HepG2 (cell line): Measurements from ENCODE around the gene CABLES2. TPM values are rescaled to one million over a fixed set of nuclear protein-coding genes. Genes with fewer than 3 reads are reported as not detected.

Experiments
- AGO1 ChIP-seq: fragments of 200-400 bp; formaldehyde crosslinking; IDR thresholded peaks from 2 replicates; pipeline ENCODE4 v1.6.1; 2017; ENCODE audit warnings: mild to moderate bottlenecking, low read depth, low read length, moderate library complexity; ENCODE audit not compliant: poor library complexity, severe bottlenecking
- CC2D1A ChIP-seq: sonication (generic); formaldehyde crosslinking; IDR thresholded peaks from 2 replicates; pipeline ENCODE4 v1.8.1; 2023; ENCODE audit warnings: mild to moderate bottlenecking, missing genetic modification reagents
- CHD4 ChIP-seq: fragments of 200-600 bp; sonication (generic); IDR thresholded peaks from 2 replicates; pipeline ENCODE4 v1.7.0; 2017; ENCODE audit warnings: mild to moderate bottlenecking, low read length, borderline replicate concordance
- ETV6 ChIP-seq: sonication (generic); formaldehyde crosslinking; conservative IDR thresholded peaks from 2 replicates; pipeline ENCODE4 v1.4.0; 2020; ENCODE audit warnings: missing genetic modification reagents
- FOXJ3 ChIP-seq: sonication (generic); formaldehyde crosslinking; IDR thresholded peaks from 2 replicates; pipeline ENCODE4 v1.4.0; 2020; ENCODE audit warnings: missing genetic modification reagents, mild to moderate bottlenecking, borderline replicate concordance
- JUN ChIP-seq: sonication (generic); formaldehyde crosslinking; IDR thresholded peaks from 2 replicates; pipeline ENCODE4 v1.4.0; 2020; ENCODE audit warnings: mild to moderate bottlenecking, missing genetic modification reagents
- KDM2A ChIP-seq: sonication (generic); formaldehyde crosslinking; IDR thresholded peaks from 2 replicates; pipeline ENCODE4 v1.4.0; 2020; ENCODE audit warnings: low read depth, missing genetic modification reagents, borderline replicate concordance
- MIER2 ChIP-seq: IDR thresholded peaks from 2 replicates; pipeline ENCODE4 v1.6.1; 2016; ENCODE audit warnings: missing biosample characterization, missing genetic modification reagents
- PRPF4 ChIP-seq: fragments of 200-400 bp; formaldehyde crosslinking; IDR thresholded peaks from 2 replicates; pipeline ENCODE4 v1.6.1; 2016; ENCODE audit warnings: low read length, low read depth; ENCODE audit not compliant: poor library complexity, severe bottlenecking
- RARG ChIP-seq: sonication (generic); formaldehyde crosslinking; IDR thresholded peaks from 2 replicates; pipeline ENCODE4 v1.4.0; 2020; ENCODE audit warnings: low read depth, mild to moderate bottlenecking, missing genetic modification reagents
- ZBTB10 ChIP-seq: sonication (generic); formaldehyde crosslinking; IDR thresholded peaks from 2 replicates; pipeline ENCODE4 v1.4.0; 2020; ENCODE audit warnings: missing genetic modification reagents, borderline replicate concordance
- ZBTB34 ChIP-seq: sonication (generic); formaldehyde crosslinking; IDR thresholded peaks from 2 replicates; pipeline ENCODE4 v1.8.0; 2022; ENCODE audit warnings: mild to moderate bottlenecking, missing genetic modification reagents
- ZFYVE20 ChIP-seq: sonication (generic); formaldehyde crosslinking; IDR thresholded peaks from 2 replicates; pipeline ENCODE4 v1.8.0; 2023; ENCODE audit warnings: low read depth, mild to moderate bottlenecking, moderate library complexity, missing genetic modification reagents, borderline replicate concordance
- ZMYM3 ChIP-seq: sonication (generic); formaldehyde crosslinking; IDR thresholded peaks from 2 replicates; pipeline ENCODE4 v1.5.1; 2020; ENCODE audit warnings: mild to moderate bottlenecking, missing genetic modification reagents
- ZNF335 ChIP-seq: sonication (generic); formaldehyde crosslinking; IDR thresholded peaks from 2 replicates; pipeline ENCODE4 v1.4.0; 2020; ENCODE audit warnings: missing genetic modification reagents
- polyA plus RNA-seq, 8 experiments: library from polyadenylated mRNA; depleted of rRNA in 3 of 8; stranded (reverse) in 7 of 8; unstranded in 1 of 8; fragments of >200 nt; fragmentation: Illumina TruSeq in 4 of 8; extraction: Trizol in 4 of 8; gene quantifications; 2 replicates each; pipeline versions ENCODE4 v1.2.1 to v1.2.3, GENCODE V29; 2011 to 2016; ENCODE audit warnings: low read depth in 4 of 8, missing spikeins in 1 of 8, mixed read lengths in 1 of 8; ENCODE audit not compliant: insufficient read depth in 1 of 8
- total RNA-seq, 5 experiments: library from RNA; depleted of rRNA; stranded (reverse); fragments of >200 nt; fragmentation: Illumina TruSeq; extraction: Trizol; gene quantifications; 2 replicates each; pipeline ENCODE4 v1.2.3, GENCODE V29; 2016; ENCODE audit warnings: low read depth in 1 of 5
- TF ChIP-seq, protein P1 (sequence below): sonication (generic); formaldehyde crosslinking; IDR thresholded peaks from 2 replicates; pipeline ENCODE4 v1.9.0; 2022; ENCODE audit warnings: missing genetic modification reagents, mild to moderate bottlenecking, borderline replicate concordance
- TF ChIP-seq, protein P2 (sequence below): sonication (generic); formaldehyde crosslinking; IDR thresholded peaks from 2 replicates; pipeline ENCODE4 v1.5.0; 2020; ENCODE audit warnings: missing genetic modification reagents, mild to moderate bottlenecking, borderline replicate concordance
- TF ChIP-seq, protein P3 (sequence below): IDR thresholded peaks from 2 replicates; pipeline ENCODE4 v1.6.1; 2012; ENCODE audit warnings: low read length, improper control_type of control experiment

The CABLES2 gene
- total and polyA plus RNA-seq, 2 of the 13 experiments (the other 11 are each of a cell fraction or from before 2014, with no cell fraction given), result 5.2 to 9.7 TPM

DNA sequence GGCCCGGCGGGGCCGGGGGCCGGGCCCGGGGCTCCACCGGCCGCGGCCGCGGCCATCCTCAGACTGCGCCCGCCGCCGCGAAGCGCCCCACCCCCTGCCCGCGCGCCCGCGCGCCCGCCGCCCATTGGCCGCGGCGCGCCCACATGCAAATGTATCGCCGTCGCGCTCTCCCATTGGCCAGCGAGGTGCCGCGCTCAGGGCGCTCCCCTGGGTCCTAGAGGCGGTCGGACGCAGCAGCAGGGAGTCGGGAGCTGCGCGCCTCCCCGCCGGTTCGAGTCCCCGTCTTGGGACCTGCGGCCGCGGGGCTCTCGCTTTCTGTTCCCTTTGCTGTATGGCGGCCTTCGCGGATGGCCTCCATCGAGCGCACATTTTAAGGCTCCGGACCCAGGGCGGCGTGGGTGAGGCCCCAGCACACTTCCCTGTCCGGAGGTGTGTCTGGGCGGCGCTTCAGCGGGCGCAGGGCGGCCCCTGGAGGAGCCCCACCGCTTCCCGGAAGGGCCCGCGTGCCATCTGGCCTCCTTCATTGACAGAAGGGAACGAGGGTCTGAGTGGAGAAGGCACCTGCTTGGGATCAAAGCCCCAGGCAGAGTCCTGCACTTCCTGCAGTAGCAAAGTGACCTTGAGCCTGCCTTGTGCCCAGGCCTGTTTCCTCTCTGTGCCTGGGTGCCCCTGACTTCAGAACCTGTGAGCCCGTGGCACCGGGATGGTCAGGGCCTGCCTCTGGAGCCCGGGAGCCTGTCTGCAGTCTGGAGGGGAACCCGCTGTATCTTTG is at the start of gene CABLES2 (continued):
- TF ChIP-seq, protein P1, sequence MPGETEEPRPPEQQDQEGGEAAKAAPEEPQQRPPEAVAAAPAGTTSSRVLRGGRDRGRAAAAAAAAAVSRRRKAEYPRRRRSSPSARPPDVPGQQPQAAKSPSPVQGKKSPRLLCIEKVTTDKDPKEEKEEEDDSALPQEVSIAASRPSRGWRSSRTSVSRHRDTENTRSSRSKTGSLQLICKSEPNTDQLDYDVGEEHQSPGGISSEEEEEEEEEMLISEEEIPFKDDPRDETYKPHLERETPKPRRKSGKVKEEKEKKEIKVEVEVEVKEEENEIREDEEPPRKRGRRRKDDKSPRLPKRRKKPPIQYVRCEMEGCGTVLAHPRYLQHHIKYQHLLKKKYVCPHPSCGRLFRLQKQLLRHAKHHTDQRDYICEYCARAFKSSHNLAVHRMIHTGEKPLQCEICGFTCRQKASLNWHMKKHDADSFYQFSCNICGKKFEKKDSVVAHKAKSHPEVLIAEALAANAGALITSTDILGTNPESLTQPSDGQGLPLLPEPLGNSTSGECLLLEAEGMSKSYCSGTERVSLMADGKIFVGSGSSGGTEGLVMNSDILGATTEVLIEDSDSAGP, result peak; percentile 83
- TF ChIP-seq CC2D1A (CRISPR knock-in tag) (no peak), ZMYM3 (CRISPR knock-in tag) (peak; percentile 99), FOXJ3 (CRISPR knock-in tag) (peak; percentile 70; the same call in 1 of the 2 replicates), ZNF335 (CRISPR knock-in tag) (no peak), ZBTB34 (CRISPR knock-in tag) (0 out of 2 replicates have a peak, but pooled peaks have one; percentile 35), MIER2 (CRISPR knock-in tag) (peak; percentile 71), KDM2A (CRISPR knock-in tag) (peak; percentile 96), ZFYVE20 (CRISPR knock-in tag) (0 out of 2 replicates have a peak, but pooled peaks have one; percentile 46), ETV6 (peak; percentile 93; the same call in 1 of the 2 replicates), JUN (CRISPR knock-in tag) (peak; percentile 72), AGO1 (peak; percentile 52), CHD4 (peak; percentile 71; the same call in 1 of the 2 replicates), ZBTB10 (CRISPR knock-in tag) (peak; percentile 85), RARG (CRISPR knock-in tag) (0 out of 2 replicates have a peak, but pooled peaks have one; percentile 71), PRPF4 (peak; percentile 77)
- TF ChIP-seq, protein P2, sequence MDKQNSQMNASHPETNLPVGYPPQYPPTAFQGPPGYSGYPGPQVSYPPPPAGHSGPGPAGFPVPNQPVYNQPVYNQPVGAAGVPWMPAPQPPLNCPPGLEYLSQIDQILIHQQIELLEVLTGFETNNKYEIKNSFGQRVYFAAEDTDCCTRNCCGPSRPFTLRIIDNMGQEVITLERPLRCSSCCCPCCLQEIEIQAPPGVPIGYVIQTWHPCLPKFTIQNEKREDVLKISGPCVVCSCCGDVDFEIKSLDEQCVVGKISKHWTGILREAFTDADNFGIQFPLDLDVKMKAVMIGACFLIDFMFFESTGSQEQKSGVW, result no peak
- TF ChIP-seq, protein P3, sequence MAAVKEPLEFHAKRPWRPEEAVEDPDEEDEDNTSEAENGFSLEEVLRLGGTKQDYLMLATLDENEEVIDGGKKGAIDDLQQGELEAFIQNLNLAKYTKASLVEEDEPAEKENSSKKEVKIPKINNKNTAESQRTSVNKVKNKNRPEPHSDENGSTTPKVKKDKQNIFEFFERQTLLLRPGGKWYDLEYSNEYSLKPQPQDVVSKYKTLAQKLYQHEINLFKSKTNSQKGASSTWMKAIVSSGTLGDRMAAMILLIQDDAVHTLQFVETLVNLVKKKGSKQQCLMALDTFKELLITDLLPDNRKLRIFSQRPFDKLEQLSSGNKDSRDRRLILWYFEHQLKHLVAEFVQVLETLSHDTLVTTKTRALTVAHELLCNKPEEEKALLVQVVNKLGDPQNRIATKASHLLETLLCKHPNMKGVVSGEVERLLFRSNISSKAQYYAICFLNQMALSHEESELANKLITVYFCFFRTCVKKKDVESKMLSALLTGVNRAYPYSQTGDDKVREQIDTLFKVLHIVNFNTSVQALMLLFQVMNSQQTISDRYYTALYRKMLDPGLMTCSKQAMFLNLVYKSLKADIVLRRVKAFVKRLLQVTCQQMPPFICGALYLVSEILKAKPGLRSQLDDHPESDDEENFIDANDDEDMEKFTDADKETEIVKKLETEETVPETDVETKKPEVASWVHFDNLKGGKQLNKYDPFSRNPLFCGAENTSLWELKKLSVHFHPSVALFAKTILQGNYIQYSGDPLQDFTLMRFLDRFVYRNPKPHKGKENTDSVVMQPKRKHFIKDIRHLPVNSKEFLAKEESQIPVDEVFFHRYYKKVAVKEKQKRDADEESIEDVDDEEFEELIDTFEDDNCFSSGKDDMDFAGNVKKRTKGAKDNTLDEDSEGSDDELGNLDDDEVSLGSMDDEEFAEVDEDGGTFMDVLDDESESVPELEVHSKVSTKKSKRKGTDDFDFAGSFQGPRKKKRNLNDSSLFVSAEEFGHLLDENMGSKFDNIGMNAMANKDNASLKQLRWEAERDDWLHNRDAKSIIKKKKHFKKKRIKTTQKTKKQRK, result no peak
